GM18498 (cell line): ENCODE measurements around the gene TSPAN15.
"Not testable (repeated sequence)": the region's sequence is repeated elsewhere in the genome, so short reads cannot be mapped to it uniquely, and the experiment has no call there.

Source experiments
- ATAC-seq: cut with Tn5 transposase; IDR thresholded peaks from one replicate; pipeline ENCODE4 v1.9.1; 2021; ENCODE audit warnings: mild to moderate bottlenecking, moderate library complexity; ENCODE audit not compliant: unreplicated experiment

The TSPAN15 gene

GRCh38 chr10:69483963-69484362 is 32.7 kb downstream of the TSPAN15 start:
- ATAC-seq: no peak

DNA sequence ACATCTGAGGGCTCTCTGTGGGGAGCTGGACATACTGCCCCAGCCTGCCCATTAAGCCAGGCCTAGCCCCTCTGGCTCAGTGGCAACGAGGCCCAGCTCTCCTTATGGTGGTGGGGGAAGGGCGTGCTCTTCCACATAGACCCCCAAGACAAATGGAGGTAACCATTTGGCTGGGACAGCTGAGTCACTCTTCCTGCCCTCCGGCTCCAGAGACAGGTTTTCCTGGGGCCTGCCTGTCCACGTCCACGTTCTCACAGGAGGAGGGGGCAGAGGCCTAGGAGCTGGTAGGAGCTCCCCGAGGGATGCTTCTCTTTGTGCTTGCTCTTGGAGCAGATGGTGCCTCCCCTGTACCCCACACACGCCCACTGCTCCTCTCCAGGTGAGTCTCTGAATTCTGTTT is 33.5 kb downstream of the TSPAN15 start:
- no peak for ATAC-seq

- no peak for ATAC-seq
These were observed 35.9 kb downstream of the TSPAN15 start for GRCh38 chr10:69486922-69487730.

DNA sequence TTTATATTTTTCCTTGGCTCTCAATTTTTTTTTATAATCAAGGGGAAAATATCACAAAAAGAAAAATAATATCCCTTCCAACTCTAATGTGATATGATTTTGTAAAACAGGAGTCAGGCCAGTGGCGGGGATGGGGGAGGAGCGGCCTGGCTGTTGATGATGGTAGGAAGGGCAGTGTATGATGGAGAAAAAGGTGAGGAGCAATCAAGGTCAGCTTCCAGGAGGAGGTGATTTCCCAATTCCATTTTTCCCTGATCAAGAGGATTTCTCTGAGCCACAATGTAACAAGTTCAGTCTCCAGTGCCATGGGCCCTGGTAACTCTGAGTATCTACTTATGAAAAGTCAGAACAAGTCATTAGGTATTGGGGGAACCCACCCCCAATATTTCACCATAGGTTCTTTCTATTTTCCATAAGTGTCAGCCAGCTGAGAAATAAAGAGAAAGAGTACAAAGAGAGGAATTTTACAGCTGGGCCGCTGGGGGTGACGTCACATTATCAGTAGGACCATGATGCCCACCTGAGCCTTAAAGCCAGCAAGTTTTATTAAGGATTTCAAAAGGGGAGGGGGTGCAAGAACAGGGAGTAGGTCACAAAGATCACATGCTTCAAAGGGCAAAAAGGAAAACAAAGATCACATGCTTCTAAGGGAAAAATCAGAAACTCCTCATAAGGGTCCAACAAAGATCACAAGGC is 37.0 kb downstream of the TSPAN15 start:
- ATAC-seq: not testable (repeated sequence)

DNA sequence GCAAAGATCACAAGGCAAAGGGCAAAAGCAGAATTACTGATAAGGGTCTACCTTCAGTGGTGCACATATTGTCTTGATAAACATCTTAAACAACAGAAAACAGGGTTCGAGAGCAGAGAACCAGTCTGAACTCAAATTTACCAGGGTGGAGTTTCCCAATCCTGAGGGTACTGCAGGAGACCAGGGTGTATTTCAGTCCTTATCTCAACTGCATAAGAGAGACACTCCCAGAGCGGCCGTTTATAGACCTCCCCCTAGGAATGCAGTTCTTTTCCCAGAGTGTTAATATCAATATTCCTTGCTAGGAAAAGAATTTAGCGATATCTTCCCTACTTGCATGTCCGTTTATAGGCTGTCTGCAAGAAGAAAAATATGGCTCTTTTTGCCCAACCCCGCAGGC is 37.6 kb downstream of the TSPAN15 start:
- ATAC-seq: not testable (repeated sequence)

GRCh38 chr10:69489506-69490090 is 38.3 kb downstream of the TSPAN15 start:
- no peak for ATAC-seq

- no peak for ATAC-seq
These were observed 39.6 kb downstream of the TSPAN15 start for GRCh38 chr10:69490876-69491275.

DNA sequence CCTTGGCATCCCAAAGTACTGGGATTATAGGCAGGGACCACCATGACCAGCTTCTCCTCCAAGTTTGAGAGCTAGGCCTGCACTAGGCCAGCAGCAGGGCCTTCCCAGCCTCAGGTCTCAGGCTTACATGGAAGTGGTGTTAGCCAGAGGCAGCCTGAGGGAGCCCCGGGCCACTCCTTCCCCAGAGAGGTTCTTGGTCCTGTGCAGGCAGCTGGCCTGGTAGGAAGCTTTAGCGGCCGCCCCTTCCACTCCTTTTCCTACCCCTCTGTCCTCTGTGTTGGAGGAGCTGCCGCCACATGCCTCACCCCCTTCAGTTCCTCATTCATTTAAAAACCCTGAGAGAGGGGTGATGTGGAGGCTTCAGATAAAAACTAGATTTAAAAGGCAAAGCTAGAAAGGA is 40.3 kb downstream of the TSPAN15 start:
- ATAC-seq: no peak

DNA sequence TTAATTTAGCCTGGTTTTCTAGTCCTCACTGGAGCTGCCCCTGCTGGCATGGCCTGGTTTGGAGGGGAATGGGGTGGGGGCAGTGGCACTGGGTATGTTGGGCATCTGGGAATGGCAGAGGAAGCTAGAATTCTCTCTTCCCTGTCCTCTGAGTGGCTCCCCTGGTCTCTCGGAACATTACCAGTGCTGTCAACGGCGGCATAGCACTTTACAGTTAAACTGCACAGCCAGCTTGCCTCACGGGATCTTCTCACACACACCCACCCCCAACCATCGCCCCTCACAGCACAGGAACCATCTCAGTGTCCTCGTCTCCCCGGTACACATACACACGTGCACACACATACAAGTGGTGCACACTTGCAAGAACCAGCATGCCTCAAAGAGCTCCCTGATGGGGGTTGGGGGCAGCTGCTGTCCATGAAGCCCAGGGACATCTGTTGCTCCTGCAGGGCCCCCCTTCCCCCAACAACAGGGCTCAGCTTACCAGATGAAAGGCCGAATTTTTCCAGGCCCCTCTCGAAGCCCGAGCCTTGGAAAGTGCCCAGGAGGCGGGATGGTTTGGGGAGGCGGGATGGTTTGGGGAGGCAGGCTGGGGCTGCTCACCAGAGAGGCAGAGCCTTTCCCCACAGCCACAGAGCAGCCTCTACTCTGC is 41.0 kb downstream of the TSPAN15 start:
- ATAC-seq: no peak

- no peak for ATAC-seq
These were observed 41.6 kb downstream of the TSPAN15 start for GRCh38 chr10:69492746-69493462.

DNA sequence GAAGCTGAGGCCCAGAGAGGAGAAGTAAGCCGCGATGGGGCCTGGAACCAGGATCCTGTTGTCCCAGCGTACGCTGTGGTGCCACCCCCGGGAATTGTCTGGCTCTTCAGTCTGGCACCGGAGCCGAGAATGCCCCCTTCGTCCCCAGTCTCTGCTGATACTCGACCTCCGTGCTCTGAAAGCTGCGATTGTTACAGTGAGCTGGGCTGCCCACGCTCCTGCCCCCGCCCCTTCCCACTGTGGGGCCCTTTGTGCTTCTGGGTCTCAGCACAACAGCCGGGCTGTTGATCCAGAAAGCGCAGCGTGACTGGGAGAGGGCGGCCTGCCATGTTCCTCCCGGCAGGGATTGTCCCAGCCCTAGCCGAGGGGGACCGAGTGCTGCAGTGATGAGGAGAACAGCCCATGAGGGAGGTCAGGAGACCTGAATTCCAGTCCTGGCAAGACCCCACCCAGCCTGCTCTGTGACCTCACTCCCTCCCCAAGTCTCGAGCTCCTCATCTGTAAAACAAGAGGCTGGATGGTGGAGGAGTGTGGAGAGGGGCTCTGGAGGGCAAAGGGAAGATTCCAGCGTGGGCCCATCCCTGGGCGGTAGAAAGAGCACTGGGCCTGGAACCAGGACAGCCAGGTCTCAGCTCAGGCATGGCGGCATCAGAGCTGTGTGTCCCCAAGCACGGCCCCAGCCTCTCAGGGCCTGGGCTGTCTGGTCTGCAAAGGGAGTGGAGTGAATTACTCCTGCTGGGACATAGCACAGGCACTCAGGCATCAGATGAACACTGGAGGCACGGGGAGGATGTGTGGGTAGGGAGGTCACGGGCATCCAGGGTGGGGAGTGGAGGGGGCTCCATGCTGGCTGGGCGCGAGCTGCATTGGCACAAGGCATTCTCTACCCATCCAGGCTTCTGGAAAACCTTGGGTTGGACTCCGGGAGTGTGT is 43.6 kb downstream of the TSPAN15 start:
- no peak for ATAC-seq

DNA sequence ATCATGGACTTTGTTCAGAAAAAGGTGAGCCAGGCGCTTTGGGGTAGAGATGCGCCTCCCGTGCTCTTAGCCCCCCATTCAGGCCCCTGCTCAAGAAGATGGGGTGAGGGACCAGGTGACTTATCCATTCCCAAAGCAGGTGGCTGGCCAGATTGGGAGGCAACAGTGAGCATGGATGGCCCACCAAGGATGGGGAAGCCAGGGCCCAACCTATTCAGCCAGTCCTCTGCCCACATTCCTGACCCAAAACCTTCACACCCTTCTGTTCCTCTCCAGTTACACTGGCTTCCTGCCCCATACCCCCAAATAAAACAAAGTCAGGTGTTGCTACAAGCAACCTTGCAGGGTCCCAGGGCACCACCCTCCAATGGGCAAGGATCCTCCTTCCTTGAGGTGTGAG is 44.4 kb downstream of the TSPAN15 start:
- no peak for ATAC-seq

DNA sequence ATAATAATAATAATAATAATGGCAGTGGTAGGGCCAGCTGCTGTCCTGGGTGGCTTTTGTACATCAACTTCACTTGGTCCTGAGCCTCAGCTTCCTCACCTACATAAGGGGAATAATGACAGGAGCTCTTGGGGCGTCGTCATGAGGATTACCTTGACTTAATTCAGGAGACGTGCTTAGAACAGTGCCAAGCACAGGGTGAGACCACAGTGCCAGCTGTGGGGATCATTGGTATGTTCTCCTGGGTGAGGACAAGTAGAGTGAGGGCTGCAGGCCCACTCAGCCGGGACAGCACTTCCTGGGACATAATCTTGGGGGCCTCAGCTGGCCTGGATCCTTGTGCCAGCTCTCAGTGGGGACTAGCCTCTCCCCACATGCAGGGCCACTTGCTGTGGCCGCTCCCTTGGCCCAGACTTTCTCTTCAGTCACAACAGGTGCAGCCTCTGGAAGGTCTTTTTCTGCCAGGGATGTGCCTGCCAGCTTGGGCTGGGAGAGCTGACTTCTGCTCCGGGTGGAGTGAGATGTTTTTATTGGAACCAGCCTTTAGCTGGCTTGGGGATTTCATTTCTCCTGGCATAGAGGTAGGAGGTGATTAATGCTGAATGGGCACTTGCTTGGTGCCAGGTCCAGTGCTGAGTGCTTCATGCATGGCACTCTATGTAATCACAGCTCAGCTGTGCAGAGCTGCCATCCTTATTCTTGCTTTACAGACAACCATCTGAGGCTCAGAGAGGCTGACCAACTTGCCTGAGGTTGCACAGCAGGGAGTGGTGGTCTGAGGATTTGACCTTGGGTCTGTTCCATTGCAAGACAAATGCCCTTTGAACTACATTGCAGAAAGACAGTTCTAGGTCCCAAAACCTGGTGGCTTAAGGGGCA is 45.3 kb downstream of the TSPAN15 start:
- ATAC-seq: no peak

- no peak for ATAC-seq
These were observed 45.9 kb downstream of the TSPAN15 start for GRCh38 chr10:69497231-69497561.

- no peak for ATAC-seq
These were observed 46.5 kb downstream of the TSPAN15 start for GRCh38 chr10:69497611-69498390.

DNA sequence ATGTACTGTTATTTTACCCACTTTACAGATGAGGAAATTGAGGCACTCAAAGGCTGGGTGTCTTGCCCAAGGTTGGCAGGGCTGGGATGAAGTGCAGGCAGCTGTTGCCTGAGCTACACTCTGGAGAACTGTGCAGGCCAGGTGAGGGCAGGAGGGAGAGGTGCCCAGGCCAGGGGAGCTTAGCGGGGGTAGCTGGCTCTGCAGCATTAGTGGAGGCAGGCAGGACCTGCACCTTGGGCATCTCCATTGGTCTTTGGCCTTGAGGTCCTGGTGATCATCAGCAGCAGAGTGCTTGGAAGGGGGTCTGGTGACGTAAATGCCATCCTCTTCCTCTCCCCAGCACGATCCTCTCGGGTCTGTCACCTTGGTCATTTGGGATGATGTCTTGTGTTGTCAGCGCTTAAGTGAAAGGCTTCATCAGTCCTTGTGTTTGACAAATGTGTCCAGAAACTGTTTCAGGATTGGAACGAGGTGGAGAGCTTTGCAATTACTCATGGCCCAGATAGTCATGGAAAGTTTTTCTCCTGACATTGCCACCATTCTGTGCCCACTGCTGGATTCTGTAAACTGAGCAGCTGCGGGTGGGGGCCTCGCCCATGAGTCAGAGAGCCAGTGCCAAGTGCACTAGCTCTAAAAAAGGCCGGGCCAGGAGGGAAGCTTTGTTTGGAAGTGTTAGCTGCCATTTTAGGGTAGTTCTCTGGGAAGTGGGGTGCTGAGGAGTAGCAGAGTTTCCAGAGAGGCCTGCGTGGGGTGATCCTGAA is 47.6 kb downstream of the TSPAN15 start:
- ATAC-seq: no peak
